ENCODE results near the gene MYO19.

Gene MYO19

GRCh38 chr17:36542755-36543154 lies 8.1 kb upstream of the MYO19 start:
- TF ChIP-seq TAF1 (IDR thresholded peaks at IDR 0.05; ENCODE audit: borderline replicate concordance, insufficient read depth, low read length) (no peak), POLR2AphosphoS5 (IDR thresholded peaks at IDR 0.05; ENCODE audit: low read depth, low read length) (no peak), SIN3A (IDR thresholded peaks at IDR 0.05; ENCODE audit: borderline replicate concordance, insufficient read depth, low read length) (no peak), REST (IDR thresholded peaks at IDR 0.05; ENCODE audit: insufficient read depth in 1 of 2, low read depth in 2 of 2, low read length in 2 of 2) (no peak), FOXP2 (optimal IDR thresholded peaks at IDR 0.05; ENCODE audit: borderline replicate concordance, extremely low read depth, extremely low read length, insufficient read depth) (no peak)

- TF ChIP-seq SIN3A (IDR thresholded peaks at IDR 0.05; ENCODE audit: borderline replicate concordance, insufficient read depth, low read length) (no peak), POLR2AphosphoS5 (IDR thresholded peaks at IDR 0.05; ENCODE audit: low read depth, low read length) (no peak), TAF1 (IDR thresholded peaks at IDR 0.05; ENCODE audit: borderline replicate concordance, insufficient read depth, low read length) (no peak), FOXP2 (optimal IDR thresholded peaks at IDR 0.05; ENCODE audit: borderline replicate concordance, extremely low read depth, extremely low read length, insufficient read depth) (no peak), REST (IDR thresholded peaks at IDR 0.05; ENCODE audit: insufficient read depth in 1 of 2, low read depth in 2 of 2, low read length in 2 of 2) (no peak)
These were observed 6.0 kb upstream of the MYO19 start for GRCh38 chr17:36540696-36541095.

DNA sequence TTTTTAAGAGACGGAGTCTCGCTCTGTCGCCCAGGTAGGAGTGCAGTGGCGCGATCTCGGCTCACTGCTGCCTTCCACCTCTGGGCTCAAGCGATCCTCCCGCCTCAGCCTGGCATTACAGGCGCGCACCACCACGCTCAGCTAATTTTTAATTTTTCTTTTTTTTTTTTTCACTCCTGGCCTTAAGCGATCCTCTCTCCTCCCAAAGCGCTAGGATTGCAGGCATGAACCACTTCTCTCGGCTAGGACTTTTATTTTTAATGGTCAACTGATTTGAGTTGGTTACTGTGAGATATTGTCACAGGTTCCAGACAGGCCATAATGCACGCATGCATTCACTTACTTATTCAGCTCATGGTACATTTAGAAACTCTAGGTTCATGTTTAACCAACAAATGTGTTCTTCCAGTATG lies 1.0 kb upstream of the MYO19 start:
- no peak for TF ChIP-seq REST (IDR thresholded peaks at IDR 0.05; ENCODE audit: insufficient read depth in 1 of 2, low read depth in 2 of 2, low read length in 2 of 2)
- 0 out of 2 replicates have a peak, but pooled peaks have one; percentile 12 for TF ChIP-seq POLR2AphosphoS5 (IDR thresholded peaks at IDR 0.05; ENCODE audit: low read depth, low read length)

- TF ChIP-seq POLR2AphosphoS5 (IDR thresholded peaks at IDR 0.05; ENCODE audit: low read depth, low read length), result peak; percentile 2; the same call in 1 of the 2 replicates
- no peak; the same call in 1 of the 2 replicates for TF ChIP-seq TAF1 (IDR thresholded peaks at IDR 0.05; ENCODE audit: borderline replicate concordance, insufficient read depth, low read length)
- no peak for TF ChIP-seq FOXP2 (optimal IDR thresholded peaks at IDR 0.05; ENCODE audit: borderline replicate concordance, extremely low read depth, extremely low read length, insufficient read depth)
- TF ChIP-seq REST (IDR thresholded peaks at IDR 0.05; ENCODE audit: insufficient read depth in 1 of 2, low read depth in 2 of 2, low read length in 2 of 2), result 0 out of 4 replicates have a peak, but pooled peaks of 1 of the 2 experiments have one; percentile 2
These were observed 481 bp downstream of the MYO19 start for GRCh38 chr17:36533935-36534839.

All from PFSK-1 (cell line).